ENCODE data around the gene ZNF600.
A peak's percentile ranks its signal among the peaks of the same experiment; 100 is the strongest.
"Not testable (repeated sequence)": the region's sequence is repeated elsewhere in the genome, so short reads cannot be mapped to it uniquely, and the experiment has no call there.

Gene ZNF600

GRCh38 chr19:52786464-52787354 is at the start of gene ZNF600:
ZNF600 (minus strand) TSS chr19:52786791; CDS start chr19:52778888, 7,903 bp downstream.
- peak within 1 kb of the TSS; percentile 65 for H3K27ac ChIP-seq
- CTCF ChIA-PET: not testable (repeated sequence)
- DNase-seq (ENCODE audit: low spot score): peak; percentile 45

DNA sequence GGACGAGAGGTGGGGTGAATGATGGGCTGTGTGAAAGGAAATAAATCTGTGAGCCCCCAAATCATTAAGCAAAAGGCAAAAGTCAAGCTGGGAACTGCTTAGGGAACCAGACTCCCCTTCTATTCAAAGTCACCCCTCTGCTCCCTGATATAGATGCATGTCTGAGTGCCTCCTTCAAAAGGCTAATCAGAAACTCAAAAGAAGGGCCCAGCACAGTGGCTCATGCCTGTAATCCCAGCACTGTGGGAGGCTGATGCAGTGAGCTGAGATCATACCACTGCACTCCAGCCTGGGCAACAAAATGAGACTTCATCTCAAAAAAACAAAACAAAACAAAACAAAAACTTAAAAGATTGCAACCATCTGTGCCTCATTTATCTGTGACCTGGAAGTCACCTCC is 47.7 kb upstream of the ZNF600 start:
- H3K27ac ChIP-seq; DNase-seq (ENCODE audit: low spot score); POLR2A ChIA-PET (ENCODE audit: low non-redundant PET); CTCF ChIA-PET: not testable (repeated sequence)

More at GRCh38 chr19:52786464-52787354, at the start of gene ZNF600:
- POLR2A ChIA-PET (ENCODE audit: low non-redundant PET): not testable (repeated sequence)

DNA sequence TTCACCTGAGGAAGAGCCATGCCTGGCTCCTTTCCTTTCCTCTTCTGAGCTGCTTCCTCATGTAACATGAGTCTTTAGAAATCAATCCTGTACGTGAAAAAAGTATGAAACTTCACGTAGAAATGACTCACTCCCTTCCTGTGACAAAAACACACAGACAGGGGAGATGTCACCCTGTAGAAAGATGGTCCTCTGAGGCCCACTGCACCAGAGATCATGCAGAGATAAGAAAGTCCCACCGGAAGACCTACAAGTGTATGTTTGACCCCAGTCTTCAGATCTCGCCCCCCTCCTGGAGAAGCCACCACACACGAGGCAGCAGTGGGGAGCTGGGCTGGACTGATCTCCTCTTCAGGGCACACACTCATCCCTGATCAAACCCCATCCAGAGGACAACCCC is 47.0 kb upstream of the ZNF600 start:
- CTCF ChIA-PET; H3K27ac ChIP-seq; DNase-seq (ENCODE audit: low spot score); POLR2A ChIA-PET (ENCODE audit: low non-redundant PET): not testable (repeated sequence)

DNA sequence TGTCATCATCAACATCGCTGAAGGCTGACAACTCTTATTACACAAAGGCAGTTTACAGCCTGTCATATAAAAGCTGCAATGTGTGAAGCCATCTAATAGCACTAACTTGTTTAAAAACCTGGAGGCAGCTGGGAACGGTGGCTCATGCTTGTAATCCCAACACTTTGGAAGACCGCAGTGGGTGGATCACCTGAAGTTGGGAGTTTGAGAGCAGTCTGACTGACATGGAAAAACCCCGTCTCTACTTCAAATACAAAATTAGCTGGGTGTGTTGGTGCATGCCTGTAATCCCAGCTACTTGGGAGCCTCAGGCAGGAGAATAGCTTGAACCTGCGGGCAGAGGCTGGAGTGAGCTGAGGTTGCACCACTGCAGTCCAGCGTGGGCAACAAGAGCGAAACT is 43.3 kb upstream of the ZNF600 start:
- DNase-seq (ENCODE audit: low spot score); POLR2A ChIA-PET (ENCODE audit: low non-redundant PET); H3K27ac ChIP-seq; CTCF ChIA-PET: not testable (repeated sequence)

DNA sequence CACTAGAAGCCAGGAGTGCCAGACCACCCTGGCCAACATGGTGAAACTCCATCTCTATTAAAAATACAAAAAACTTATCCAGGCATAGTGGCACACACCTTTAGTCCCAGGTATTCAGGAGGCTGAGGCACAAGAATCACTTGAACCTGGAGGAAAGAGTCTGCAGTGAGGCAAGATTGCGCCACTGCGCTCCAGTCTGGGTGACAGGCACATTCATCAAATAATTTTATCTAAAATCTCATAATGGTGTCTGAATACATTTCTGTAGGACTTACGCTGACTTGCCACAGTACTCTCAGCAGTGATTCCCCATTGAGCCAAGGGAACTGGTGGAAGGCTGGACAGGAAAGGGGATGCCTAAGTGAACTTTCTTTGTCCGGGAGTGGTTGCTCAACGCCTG is 39.2 kb upstream of the ZNF600 start:
- ChIA-PET CTCF (no interaction called here), POLR2A (ENCODE audit: low non-redundant PET) (no interaction called here)
- no peak for DNase-seq (ENCODE audit: low spot score)
- no peak for TF ChIP-seq CTCF (conservative IDR thresholded peaks at IDR 0.05; ENCODE audit: low read depth)
- H3K27ac ChIP-seq: no peak overlapping the region

DNA sequence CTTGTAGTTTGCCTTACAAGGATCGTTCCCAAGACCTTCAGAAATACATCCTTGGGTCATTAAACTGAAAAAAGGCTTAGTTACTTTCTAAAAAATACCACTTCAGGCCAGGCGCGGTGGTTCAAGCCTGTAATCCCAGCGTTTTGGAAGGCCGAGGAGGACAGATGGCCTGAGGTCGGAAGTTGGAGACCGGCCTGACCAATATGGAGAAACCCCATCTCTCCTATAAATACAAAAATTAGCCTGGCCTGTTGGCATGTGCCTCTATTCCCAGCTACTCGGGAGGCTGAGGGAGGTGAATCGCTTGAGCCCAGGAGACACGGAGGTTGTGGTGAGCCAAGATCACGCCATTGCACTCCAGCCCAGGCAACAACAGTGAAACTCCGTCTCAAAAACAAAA is 37.1 kb upstream of the ZNF600 start:
- CTCF ChIA-PET: no interaction called here
- POLR2A ChIA-PET (ENCODE audit: low non-redundant PET): no interaction called here
- no peak overlapping the region for H3K27ac ChIP-seq
- no peak for DNase-seq (ENCODE audit: low spot score)
- no peak for TF ChIP-seq CTCF (conservative IDR thresholded peaks at IDR 0.05; ENCODE audit: low read depth)

DNA sequence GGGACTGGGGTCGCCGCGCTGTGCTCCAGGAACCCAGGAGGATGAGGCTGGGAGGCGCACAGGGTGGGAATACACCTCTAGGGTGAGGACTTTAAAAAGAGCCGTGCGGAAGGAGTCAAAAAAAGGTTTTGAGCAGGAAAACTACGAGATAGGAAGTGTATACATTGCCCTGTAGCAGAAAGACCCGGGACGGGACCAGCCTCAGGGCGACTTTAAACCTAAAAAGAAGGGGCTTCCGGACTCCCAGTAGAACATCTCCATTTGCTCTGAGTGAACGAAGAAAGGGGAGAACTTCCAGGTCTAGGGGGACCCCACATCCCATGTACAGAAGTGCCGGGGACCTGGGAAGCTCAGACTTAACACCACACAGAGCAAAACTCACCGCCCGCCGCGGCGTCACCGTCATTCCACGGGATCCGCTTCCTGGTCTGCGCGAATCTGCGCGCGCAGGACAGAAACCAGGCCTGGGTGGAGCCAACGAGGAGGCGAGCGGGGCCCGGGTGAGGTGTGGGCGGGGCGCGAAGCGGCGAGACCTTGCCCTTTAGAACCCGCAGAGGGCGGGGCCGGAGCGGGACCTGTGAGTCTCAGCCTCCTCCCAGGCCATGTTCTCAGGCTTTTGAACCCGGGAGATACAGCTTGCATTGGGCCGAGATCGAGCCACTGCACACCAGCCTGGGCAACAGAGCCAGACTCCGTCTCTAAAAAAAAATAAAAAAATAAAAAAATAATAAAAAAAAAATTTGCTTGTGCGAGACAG is 34.8 kb upstream of the ZNF600 start, which contains the start of gene ZNF28:
TSS of gene ZNF28 (minus strand) at position 430 of the 757 bp plus-strand sequence. CDS start 3,675 bp downstream, outside the sequence.
- POLR2A ChIA-PET (ENCODE audit: low non-redundant PET); CTCF ChIA-PET: not testable (repeated sequence)
- peak within 1 kb of the TSS; percentile 42 for H3K27ac ChIP-seq

DNA sequence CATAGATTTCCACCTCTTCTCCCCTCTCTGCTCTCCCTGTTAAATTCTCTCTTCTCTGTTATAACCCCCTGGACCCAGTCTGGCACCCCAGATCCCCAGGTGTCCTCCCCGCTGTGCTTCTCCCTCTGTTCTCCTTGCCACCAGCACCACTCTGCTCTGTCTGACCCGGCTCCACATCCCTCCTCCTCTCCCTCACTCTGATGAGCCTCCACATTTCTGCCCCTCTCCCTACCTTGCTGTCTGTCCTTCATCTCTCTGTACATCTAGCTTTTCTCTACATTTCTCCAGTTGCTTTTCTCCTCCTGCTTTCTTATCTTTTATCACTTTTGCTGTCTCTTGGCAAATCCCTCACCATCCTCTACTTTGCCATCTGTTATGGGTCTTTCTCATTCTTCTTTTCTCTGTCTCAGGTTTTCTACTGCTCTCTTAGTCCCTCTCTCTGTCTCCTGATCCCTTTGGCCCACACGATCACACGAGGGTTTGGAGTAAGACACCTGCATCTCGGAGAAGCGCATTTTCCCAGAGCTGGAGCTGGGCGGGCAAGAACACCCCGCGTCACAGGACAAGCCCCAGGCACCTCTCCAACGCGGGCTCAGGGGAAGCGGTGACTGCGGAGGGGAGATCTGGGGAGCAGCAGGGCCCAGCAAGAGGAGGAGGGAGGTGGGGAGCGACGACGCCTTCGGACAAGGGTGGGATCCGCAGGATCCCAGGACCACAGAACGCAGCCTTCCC is 34.0 kb upstream of the ZNF600 start:
- ChIA-PET CTCF (interaction anchor here (0.7 kb wide), 1 partner anchor 1010 kb away, joined by 4 read pairs; no protein-coding TSS in a partner anchor), POLR2A (ENCODE audit: low non-redundant PET) (interaction anchor here (0.6 kb wide), 1 partner anchor 607 kb away, joined by 3 read pairs; no protein-coding TSS in a partner anchor)
- peak overlapping the region; percentile 42 for H3K27ac ChIP-seq
- not testable (repeated sequence) for DNase-seq (ENCODE audit: low spot score)

More for the DNA sequence above, 34.8 kb upstream of the ZNF600 start, which contains the start of gene ZNF28:
- DNase-seq (ENCODE audit: low spot score): peak; percentile 7

- CTCF ChIA-PET: no interaction called here
- POLR2A ChIA-PET (ENCODE audit: low non-redundant PET): no interaction called here
- no peak overlapping the region for H3K27ac ChIP-seq
- DNase-seq (ENCODE audit: low spot score): no peak
- TF ChIP-seq CTCF (conservative IDR thresholded peaks at IDR 0.05; ENCODE audit: low read depth): no peak
Observed at GRCh38 chr19:52809801-52810200, 23.2 kb upstream of the ZNF600 start.

DNA sequence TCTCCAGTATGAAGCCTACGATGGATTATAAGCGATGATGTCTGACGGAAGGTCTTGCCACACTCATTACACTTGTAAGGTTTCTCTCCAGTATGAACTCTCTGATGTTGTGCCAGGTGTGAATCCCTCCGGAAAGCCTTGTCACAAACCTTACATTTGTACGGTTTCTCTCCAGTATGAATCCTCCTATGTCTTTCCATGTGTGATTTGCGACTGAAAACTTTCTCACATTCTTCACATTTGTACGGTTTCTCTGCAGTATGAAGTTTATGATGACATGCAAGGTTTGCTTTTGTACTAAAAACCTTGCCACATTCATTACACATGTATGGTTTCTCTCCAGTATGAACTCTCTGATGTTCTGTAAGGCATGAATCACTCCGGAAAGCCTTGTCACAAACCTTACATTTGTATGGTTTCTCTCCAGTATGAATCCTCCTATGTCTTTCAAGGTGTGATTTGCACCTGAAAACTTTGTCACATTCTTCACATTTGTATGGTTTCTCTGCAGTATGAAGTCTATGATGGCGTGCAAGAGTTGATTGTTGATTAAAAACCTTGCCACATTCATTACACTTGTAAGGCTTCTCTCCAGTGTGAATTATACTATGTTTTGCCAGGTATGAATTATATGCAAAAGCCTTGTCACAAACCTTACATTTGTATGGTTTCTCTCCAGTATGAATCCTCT is 13.5 kb upstream of the ZNF600 start:
- POLR2A ChIA-PET (ENCODE audit: low non-redundant PET); H3K27ac ChIP-seq; CTCF ChIA-PET; DNase-seq (ENCODE audit: low spot score): not testable (repeated sequence)

Measured in RWPE1 (cell line).